Measurements from ENCODE around the gene PON2. TPM values are rescaled to one million over a fixed set of nuclear protein-coding genes. Genes with fewer than 3 reads are reported as not detected.
"Not testable (repeated sequence)": the region's sequence is repeated elsewhere in the genome, so short reads cannot be mapped to it uniquely, and the experiment has no call there.

The PON2 gene
- total RNA-seq, 1 experiment from 2014 or later, result 56.4 TPM

DNA sequence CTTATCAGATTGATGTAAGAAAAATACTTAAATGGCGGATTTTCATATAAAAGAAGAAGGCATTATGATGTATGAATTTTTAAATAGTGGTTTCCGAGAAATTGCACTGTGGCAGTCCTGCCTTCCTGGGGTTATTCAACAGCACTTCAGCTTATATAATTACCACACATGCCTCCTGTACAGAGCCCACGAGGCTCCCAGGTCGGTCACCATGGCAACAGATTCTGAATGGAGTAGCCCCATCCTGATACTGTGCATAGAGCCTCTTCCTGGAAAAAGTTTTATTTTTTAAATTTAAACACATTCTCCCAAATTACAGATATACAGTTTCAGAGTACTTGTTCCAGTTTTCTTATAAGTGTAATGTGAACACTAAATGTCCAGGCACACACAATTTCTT, 35.0 kb upstream of the PON2 start:
- POLR2A ChIA-PET (ENCODE audit: unreplicated experiment), result no interaction called here
- CTCF ChIA-PET, result no interaction called here
- Histone ChIP-seq H3K4me2 (ENCODE audit: low read length) (no peak overlapping the region; the same call in 1 of the 2 replicates), H3K36me3 (ENCODE audit: low read depth, low read length) (no peaks in the 10 kb centered on the region), H3K27me3 (ENCODE audit: low read length) (no peaks in the 10 kb centered on the region), H3K4me3 (ENCODE audit: low read length) (no peak overlapping the region), H2AFZ (ENCODE audit: low read length) (0 out of 2 replicates have a peak overlapping the region, but pooled peaks have one; percentile 56), H3K9me3 (ENCODE audit: low read length) (no peaks in the 10 kb centered on the region), H3K79me2 (ENCODE audit: low read length) (no peaks in the 10 kb centered on the region), H3K9me2 (replicated peaks; ENCODE audit: low read length) (no peaks in the 10 kb centered on the region), H3F3A (ENCODE audit: low read length, unreplicated experiment) (no peaks in the 10 kb centered on the region), H3K27ac (ENCODE audit: low read length) (no peak overlapping the region), H3K4me1 (ENCODE audit: insufficient read depth, low read length) (peaks cover 8% of the 10 kb centered on the region), H4K20me1 (ENCODE audit: low read length) (no peaks in the 10 kb centered on the region), H3K9ac (ENCODE audit: low read length) (no peak overlapping the region)
- DNase-seq (no peak), ATAC-seq (no peak)
- TF ChIP-seq EZH2phosphoT487 (IDR thresholded peaks at IDR 0.05; ENCODE audit: borderline replicate concordance, low read length) (no peak), EZH2 (IDR thresholded peaks at IDR 0.05; ENCODE audit: low read length, unreplicated experiment) (no peak)
- TF ChIP-seq, protein P1, sequence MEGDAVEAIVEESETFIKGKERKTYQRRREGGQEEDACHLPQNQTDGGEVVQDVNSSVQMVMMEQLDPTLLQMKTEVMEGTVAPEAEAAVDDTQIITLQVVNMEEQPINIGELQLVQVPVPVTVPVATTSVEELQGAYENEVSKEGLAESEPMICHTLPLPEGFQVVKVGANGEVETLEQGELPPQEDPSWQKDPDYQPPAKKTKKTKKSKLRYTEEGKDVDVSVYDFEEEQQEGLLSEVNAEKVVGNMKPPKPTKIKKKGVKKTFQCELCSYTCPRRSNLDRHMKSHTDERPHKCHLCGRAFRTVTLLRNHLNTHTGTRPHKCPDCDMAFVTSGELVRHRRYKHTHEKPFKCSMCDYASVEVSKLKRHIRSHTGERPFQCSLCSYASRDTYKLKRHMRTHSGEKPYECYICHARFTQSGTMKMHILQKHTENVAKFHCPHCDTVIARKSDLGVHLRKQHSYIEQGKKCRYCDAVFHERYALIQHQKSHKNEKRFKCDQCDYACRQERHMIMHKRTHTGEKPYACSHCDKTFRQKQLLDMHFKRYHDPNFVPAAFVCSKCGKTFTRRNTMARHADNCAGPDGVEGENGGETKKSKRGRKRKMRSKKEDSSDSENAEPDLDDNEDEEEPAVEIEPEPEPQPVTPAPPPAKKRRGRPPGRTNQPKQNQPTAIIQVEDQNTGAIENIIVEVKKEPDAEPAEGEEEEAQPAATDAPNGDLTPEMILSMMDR (conservative IDR thresholded peaks at IDR 0.05; ENCODE audit: low read depth, low read length), result no peak
- BruUV-seq (replicated peaks), result no TSS peak
- intact Hi-C loops (cut with micrococcal nuclease), result loop anchor here (2.0 to 10.0 kb wide), 3 partner anchors 35 to 1185 kb away; partner anchors contain the start of genes PON2 and PPP1R9A

DNA sequence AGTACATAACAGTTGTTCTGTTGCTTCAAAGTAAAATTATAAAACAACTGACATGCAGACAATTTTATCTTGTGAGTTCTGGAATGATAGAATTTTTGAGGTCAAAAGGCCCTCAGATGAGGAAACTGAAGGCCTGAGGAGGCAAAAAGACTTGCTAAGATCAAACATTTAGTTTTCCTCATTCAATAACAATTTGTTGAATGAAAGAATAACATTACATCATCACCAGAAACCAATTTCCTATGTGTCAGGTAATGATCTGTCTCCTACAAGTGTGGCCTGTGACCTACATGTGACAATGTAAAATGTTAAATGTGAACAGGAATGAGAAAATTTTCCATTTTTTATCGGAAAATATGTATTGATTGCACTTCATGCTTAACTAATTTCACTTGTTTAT, 34.4 kb upstream of the PON2 start:
- Histone ChIP-seq H3K27ac (ENCODE audit: low read length) (no peak overlapping the region), H3K9ac (ENCODE audit: low read length) (no peak overlapping the region), H2AFZ (ENCODE audit: low read length) (no peak overlapping the region), H3K27me3 (ENCODE audit: low read length) (no peaks in the 10 kb centered on the region), H3K9me2 (replicated peaks; ENCODE audit: low read length) (no peaks in the 10 kb centered on the region), H3K4me2 (ENCODE audit: low read length) (no peak overlapping the region), H3K9me3 (ENCODE audit: low read length) (no peaks in the 10 kb centered on the region), H3K36me3 (ENCODE audit: low read depth, low read length) (no peaks in the 10 kb centered on the region), H3K4me1 (ENCODE audit: insufficient read depth, low read length) (peaks cover 8% of the 10 kb centered on the region), H3K79me2 (ENCODE audit: low read length) (no peaks in the 10 kb centered on the region), H3F3A (ENCODE audit: low read length, unreplicated experiment) (no peaks in the 10 kb centered on the region), H3K4me3 (ENCODE audit: low read length) (no peak overlapping the region), H4K20me1 (ENCODE audit: low read length) (no peaks in the 10 kb centered on the region)
- ATAC-seq (no peak), DNase-seq (no peak)
- TF ChIP-seq, protein P1 (conservative IDR thresholded peaks at IDR 0.05; ENCODE audit: low read depth, low read length), result no peak
- TF ChIP-seq EZH2phosphoT487 (IDR thresholded peaks at IDR 0.05; ENCODE audit: borderline replicate concordance, low read length) (no peak), EZH2 (IDR thresholded peaks at IDR 0.05; ENCODE audit: low read length, unreplicated experiment) (no peak)
- ChIA-PET POLR2A (ENCODE audit: unreplicated experiment) (no interaction called here), CTCF (no interaction called here)
- no TSS peak for BruUV-seq (replicated peaks)
- intact Hi-C loops (cut with micrococcal nuclease), result no loop called here

DNA sequence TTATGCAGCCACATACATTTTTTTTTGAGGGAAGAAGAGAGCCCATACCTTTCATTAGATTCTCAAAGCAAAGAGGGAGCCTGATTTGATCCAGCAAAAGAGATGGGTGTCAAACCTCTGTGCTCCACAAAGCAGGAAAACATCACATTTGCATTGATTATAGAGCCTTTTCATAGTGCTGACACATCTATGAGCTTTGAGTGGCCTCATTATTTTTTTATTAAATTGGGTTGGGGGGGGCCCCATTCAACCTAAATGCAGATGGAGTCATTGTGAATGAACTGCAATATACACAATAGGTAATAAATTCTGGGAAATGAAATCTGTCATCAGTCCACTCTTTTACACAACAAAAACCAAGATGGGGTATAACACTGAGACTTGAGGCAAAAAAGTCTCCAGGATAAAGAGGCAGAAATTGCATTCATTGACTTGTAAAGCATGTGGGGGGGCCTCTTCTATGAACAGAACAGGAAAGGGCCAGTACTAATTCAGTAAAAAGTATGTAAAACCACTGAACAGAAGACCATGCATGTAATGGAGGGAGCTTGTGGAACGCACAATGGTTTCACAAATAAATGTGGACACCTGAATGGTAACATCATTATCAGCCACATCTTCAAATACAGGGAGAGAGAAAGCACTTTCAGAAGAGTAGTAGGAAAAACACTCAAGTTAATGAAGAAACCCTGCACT, 33.2 kb upstream of the PON2 start:
- Histone ChIP-seq H3K79me2 (ENCODE audit: low read length) (no peaks in the 10 kb centered on the region), H3K27me3 (ENCODE audit: low read length) (no peaks in the 10 kb centered on the region), H3K4me3 (ENCODE audit: low read length) (no peak overlapping the region), H3K9me2 (replicated peaks; ENCODE audit: low read length) (no peaks in the 10 kb centered on the region), H3K9ac (ENCODE audit: low read length) (no peak overlapping the region), H3K36me3 (ENCODE audit: low read depth, low read length) (no peaks in the 10 kb centered on the region), H2AFZ (ENCODE audit: low read length) (no peak overlapping the region), H4K20me1 (ENCODE audit: low read length) (no peaks in the 10 kb centered on the region), H3K4me1 (ENCODE audit: insufficient read depth, low read length) (peaks cover 8% of the 10 kb centered on the region), H3K9me3 (ENCODE audit: low read length) (no peaks in the 10 kb centered on the region), H3K27ac (ENCODE audit: low read length) (no peak overlapping the region), H3K4me2 (ENCODE audit: low read length) (no peak overlapping the region), H3F3A (ENCODE audit: low read length, unreplicated experiment) (no peaks in the 10 kb centered on the region)
- POLR2A ChIA-PET (ENCODE audit: unreplicated experiment), result no interaction called here
- BruUV-seq (replicated peaks), result no TSS peak
- TF ChIP-seq EZH2 (IDR thresholded peaks at IDR 0.05; ENCODE audit: low read length, unreplicated experiment), result no peak
- TF ChIP-seq EZH2phosphoT487 (IDR thresholded peaks at IDR 0.05; ENCODE audit: borderline replicate concordance, low read length), result no peak
- TF ChIP-seq, protein P1 (conservative IDR thresholded peaks at IDR 0.05; ENCODE audit: low read depth, low read length), result no peak
- intact Hi-C loops (cut with micrococcal nuclease), result no loop called here
- ATAC-seq (no peak), DNase-seq (no peak)
- CTCF ChIA-PET, result no interaction called here

DNA sequence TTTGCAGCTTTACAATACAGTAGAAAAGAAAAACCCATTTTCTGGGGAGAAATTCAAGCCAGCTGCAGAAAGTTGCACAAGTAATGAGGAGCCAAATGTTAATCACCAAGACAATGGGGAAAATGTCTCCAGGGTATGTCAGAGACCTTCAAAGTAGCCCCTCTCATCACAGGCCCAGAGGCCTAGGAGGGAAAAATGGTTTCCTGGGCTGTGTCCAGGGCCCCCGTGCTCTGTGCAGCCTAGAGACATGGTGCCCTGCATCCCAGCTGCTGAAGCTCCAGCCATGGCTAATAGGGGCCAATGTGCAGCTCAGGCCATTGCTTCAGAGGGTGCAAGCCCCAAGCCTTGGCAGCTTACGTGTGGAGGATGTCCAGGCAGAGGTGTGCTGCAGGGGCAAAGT, 25.8 kb upstream of the PON2 start:
- H3K9ac ChIP-seq (ENCODE audit: low read length); H3K36me3 ChIP-seq (ENCODE audit: low read depth, low read length); H4K20me1 ChIP-seq (ENCODE audit: low read length); BruUV-seq (replicated peaks); intact Hi-C loops (cut with micrococcal nuclease); H3K4me3 ChIP-seq (ENCODE audit: low read length); CTCF ChIA-PET; H3K4me2 ChIP-seq (ENCODE audit: low read length); H3K9me2 ChIP-seq (replicated peaks; ENCODE audit: low read length); POLR2A ChIA-PET (ENCODE audit: unreplicated experiment); H3K79me2 ChIP-seq (ENCODE audit: low read length); H3K9me3 ChIP-seq (ENCODE audit: low read length); H3K27ac ChIP-seq (ENCODE audit: low read length); H2AFZ ChIP-seq (ENCODE audit: low read length); H3K4me1 ChIP-seq (ENCODE audit: insufficient read depth, low read length); H3K27me3 ChIP-seq (ENCODE audit: low read length); DNase-seq; ATAC-seq; H3F3A ChIP-seq (ENCODE audit: low read length, unreplicated experiment): not testable (repeated sequence)

All from PC-3 (cell line).